ENCODE results near the gene RGS10.

GRCh38 chr10:119461380-119461779, 81.1 kb downstream of the RGS10 start:
- no peak for TF ChIP-seq SUZ12 (IDR thresholded peaks at IDR 0.05; ENCODE audit: extremely low read depth, insufficient read depth, insufficient read length)
- no peak for TF ChIP-seq YY1 (IDR thresholded peaks at IDR 0.05; ENCODE audit: insufficient read depth, insufficient read length)
- no peak for TF ChIP-seq ZNF274 (IDR thresholded peaks at IDR 0.05; ENCODE audit: low read depth, low read length)
